NCI-H1436 treated with DMSO at 0.1 percent for 48 hours (cell line): ENCODE measurements around the gene PDGFRB.

Experiments
- DNase-seq: peaks from one replicate; lab custom pipeline; 2025; lab: John Stamatoyannopoulos, UW

PDGFRB gene

DNA sequence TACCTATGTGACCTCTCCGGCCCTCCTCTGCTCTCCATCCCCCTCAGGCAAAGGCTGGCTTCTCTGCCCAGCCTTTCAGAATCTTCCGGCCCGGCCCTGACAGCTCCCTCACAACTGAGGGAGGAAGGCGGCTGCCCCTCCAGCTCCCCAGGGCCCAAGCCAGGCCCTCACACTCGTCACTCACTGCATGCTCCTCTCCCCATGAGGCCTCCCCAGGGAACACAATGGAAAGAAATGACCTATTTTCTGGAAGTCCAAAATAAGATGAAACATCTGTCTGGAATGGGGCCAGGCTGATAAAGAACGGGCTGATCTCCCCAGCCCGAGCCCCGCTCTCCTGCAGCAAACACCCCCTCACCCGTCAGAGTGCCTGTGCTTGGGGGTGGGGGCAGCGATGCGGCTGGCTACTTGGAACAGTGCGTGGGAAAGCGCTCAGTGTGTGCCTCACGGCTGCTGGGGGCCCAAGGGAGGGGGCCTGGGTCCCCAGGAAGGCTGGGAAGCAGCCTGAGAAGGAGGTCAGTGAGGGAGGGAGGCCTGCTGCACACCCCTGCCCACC is 11.3 kb downstream of the PDGFRB start:
- DNase-seq, result no peak

DNA sequence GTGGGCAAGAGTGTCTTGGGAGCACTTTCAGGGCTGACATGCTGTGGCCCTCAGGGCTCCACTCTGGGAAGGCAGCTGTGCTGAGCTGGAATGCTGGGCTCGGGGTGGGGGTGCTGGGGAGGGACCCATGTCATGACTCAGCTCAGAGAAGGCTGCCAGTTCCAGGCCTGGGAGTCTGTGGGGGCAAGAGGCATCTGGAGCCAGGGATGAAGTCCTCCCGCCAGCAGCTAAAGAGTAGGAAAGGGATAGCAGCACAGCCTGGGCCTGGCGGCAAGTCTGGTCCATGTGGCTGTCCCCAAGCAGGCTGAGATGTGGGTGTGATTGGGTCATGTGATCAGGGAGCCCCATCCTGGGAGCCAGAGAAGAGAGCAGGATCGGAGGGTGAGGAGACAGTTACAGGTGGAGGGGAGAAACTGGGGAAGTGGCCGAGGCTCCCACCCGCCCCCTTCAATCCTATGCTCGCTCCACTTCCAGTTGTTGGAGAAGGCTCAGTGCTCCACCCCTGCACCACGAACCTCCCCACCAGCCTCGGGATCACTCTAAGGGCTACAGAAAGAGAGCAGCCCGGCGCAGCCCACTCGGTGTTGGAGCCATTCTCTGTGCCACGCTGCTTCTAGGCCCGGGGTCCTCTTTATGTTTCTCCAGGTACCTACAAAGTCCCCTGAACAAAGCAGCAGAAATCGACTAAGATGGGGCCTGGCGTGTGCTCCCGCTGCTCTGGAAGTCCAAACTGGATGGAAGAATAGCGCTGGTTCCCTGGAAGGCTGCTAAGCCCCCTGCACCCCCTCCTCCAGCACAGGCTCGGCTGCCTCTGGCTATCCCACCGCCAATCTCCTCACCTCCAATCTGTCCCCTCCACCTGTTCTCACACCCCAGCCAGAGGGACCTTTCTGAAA is 12.0 kb downstream of the PDGFRB start:
- no peak for DNase-seq

DNA sequence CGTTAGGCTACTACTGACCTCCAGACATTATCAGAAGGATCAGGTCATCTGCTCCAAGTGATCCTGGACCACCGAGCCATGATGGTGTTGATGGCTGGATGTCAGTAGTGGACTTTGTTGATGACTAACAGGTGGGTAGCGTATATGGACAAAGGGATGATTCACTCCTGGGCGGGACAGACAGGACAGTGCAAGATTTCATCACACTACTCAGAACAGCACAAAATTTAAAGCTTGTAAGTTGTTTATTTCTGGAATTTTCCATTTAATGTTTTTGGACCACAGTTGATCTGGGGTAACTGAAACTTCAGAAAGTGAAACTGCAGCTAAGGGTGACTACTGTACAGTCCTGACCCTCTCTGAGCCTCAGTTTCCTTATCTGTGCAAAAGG is 12.7 kb downstream of the PDGFRB start:
- no peak for DNase-seq

DNA sequence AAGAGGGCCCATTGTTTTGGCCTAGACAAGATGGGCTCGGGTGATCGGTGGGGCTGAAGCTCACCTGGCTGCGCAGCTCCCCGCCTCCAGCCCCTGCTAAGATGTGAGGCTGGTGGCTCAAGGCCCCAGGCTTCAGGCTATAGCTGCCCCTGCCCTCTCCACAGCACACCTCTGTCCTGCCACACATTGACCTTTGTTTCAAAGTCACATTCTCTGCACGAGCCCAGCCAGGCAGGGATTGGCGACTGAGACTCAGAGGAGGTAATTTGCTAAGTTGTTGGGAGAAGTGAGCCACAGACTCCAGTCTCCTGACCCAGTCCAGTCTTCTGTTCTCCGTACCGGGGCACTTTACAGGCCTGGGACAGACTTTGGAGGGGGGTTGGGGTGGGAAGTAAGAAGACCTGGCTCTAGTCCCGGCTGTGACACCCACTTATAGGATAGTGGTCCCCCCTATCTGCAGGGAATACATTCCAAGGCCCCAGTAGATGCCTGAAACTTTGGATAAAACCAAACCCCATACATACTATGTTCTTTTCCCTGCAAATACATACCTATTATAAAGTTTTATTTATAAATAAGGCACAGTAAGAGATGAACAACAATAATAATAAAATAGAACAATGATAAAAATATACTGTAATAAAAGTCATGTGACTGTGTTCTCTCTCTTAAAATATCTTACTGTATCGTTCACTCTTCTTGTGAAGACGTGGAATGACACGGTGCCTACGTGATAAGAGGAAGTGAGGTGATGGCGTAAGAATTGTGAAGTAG is 13.3 kb downstream of the PDGFRB start:
- DNase-seq, result no peak

DNA sequence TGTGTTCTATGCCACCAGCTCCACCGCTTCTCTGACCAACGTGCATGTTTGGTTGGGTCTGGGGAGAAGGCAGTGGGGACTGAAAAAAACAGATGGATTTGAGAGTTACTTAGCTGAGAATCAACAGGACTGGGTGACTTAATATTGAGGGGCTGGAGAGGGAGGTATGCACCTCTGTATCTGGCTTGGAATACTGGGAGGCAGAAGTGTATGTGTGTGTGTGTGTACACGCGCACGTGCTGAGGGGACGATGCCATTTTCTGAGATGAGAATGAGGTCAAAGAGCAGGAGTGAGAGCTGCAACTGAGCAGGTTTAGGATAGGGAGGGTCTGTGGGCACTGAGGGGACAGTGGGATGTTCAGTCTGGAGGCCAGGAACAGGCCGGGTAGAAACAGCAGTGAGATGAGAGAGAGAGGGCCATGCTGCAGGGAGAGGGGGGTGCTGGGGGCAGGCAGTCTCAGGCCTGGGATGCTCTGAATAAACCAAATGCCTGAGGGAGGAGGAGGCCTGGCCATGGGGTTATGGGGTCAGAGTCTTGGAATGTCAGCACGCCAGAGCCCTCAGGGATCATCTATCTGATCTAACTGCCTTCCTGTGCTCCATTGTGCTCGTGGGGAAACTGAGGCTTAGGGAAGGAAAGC is 14.0 kb downstream of the PDGFRB start:
- no peak for DNase-seq

DNA sequence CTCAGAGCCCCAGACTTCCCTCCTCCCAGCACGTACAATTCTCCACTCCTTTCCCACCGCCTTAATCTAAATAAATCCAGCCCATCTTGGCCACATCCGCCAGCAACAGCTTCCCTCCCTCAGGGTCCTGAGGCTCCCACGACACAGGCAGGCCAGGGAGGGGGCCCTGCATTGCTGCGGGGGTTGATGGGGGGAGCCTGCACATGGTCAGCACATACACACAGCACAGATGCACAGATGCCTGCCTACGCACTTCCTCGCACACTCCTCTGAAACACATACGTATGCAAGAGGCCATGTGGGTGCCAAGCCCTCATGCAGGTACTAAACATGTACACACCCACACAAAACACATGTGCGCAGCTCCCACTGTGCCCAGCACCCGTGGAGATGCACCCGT is 14.8 kb downstream of the PDGFRB start:
- DNase-seq, result no peak

DNA sequence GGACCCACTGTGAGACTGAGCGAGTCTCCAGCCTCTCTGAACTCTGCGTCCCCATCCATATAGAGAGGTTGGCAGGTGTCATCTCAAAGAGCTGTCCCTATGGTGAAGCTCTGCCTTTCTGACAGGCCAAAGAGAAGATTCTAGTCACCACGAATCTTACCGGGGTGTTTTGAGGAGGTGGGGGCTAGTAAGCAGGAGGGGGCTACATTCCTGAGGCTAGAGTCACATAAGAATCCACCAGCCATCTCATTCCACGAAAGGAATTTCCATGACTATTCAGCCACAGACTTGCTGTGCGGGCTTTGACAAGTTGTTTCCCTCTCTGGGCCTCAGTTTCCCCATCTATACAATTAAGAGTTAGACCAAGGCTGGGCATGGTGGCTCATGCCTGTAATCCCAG is 16.3 kb downstream of the PDGFRB start:
- no peak for DNase-seq

DNA sequence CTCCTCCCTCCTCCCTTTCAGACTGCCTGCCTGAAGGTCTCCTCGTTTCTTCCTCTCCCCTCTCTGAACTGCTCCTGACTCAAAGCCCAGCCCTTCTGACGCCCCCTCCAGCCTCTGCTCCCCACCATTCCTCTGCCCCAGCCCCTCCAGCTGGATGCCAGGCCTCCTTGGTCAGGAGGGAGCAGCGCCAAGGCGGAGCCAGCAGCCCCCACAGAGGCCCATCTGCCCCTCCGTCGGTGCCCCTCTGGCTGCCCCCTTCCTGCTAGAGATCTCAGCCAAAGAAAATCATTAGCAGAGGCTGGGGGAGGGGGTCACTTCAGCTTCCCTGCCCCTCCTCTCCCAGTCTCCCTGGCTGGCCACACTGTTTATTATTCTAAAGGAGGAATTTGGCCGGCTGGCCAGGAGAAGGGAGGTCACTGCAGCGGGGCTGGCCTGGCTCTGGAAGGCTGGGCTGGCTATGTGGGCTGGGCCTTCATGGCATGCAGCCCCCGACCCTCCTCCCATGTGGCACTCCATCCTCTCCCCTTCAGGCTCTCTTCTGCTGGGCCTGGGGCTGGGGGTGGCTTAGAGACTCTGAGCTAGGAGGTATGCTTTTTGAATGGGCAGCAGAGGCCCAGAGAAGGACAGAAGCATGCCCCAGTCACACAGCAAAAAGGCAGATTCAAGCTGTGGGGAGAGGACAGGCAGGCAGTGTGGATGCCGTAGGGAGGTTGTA is 16.9 kb downstream of the PDGFRB start:
- DNase-seq, result no peak

DNA sequence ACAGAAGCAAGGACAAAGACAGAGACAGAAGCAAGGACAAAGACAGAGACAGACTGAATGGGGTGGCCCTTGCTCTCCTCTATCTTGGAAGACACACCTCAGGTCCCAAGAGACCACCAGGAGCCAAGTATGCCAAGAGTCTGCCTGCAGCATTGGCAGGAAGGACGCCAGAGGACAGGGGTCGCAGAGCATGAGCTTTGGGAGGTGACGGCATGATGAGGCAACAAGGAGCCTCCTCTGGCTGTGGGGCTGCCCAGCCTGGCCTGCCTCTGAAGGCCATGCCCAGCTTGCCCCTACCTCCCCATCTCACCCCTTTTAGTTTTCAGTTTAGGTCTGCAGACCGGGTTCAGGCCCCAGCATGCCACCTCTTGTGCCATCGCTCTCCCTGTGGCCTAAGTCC is 17.6 kb downstream of the PDGFRB start:
- DNase-seq, result no peak

DNA sequence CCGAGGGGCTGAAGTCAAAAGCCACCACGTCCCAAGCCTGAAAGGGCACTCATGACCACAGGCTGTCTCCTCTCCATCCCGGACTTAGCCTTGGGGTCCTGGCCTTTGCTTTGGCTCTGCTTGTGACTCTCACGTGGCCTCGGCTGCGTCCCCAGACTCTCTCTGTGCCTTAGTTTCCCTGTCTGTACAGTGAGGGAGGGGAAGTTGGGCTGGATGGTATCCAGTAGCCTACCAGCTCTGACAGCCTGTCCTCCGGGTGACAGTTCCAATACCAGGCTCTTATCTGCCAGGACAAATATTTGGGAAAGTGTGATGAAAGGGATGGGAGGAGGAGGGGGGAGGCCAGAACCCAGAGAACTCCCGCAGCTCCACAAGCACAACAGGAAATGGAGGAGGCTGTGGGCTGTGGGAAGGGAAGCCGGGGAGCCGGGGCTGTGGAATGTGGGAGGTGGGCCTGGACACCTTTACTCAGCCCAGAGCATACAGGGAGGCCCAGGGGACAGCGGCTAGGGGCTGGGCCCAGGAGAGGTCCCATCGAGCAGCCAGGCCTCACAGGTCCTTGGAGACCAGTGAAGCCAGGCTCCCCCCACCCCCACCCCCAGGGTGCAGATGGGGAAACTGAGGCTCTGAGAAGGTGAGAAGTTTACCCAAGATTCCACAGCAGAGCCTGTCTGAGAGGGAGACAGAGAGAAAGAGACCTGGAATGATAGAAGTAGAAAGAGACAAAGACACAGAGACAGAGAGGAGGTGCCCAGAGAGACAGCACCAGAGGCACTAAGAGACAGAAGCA is 18.3 kb downstream of the PDGFRB start:
- DNase-seq, result no peak

DNA sequence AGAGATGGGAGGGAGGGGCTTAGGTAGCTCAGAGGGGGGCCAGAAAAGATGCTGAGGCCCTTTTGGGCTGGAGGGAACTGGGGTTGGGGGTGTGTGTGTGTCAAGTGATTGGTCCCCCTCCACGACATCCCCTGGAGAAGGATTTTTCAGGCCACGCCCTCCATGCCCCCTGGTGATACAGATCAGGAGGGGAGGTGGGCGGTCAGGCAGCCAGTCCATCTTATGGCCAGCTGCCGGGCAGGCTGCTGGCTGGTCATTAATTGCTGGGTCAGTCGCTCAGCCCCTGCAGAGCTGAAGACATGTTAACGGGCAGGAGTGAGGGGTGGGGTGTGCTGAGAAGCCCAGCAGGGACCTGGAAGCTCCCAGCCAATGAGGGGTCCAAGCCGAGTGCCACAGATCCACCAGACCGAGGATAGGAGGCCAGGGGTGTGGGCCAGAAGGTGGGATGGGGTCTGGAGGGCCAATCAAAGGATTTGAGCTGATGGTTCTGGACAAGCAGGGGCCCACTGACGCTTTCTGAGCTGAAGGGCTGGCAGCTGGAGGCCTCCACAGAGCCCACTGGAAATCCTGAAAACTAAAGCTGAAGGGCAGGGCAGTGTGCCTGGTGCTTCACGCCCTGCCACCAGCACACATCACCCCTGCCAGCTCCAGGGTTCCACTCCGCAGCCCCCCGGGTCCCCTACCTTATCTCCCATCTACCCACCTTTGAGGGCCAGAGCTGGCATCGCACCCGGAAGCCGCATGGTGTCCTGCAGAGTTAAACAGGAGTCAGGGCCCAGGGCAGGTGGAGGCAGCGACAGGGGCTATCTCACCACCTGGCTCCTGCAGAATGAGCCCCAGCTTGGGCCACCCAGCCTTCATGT is 19.1 kb downstream of the PDGFRB start:
- DNase-seq, result no peak

DNA sequence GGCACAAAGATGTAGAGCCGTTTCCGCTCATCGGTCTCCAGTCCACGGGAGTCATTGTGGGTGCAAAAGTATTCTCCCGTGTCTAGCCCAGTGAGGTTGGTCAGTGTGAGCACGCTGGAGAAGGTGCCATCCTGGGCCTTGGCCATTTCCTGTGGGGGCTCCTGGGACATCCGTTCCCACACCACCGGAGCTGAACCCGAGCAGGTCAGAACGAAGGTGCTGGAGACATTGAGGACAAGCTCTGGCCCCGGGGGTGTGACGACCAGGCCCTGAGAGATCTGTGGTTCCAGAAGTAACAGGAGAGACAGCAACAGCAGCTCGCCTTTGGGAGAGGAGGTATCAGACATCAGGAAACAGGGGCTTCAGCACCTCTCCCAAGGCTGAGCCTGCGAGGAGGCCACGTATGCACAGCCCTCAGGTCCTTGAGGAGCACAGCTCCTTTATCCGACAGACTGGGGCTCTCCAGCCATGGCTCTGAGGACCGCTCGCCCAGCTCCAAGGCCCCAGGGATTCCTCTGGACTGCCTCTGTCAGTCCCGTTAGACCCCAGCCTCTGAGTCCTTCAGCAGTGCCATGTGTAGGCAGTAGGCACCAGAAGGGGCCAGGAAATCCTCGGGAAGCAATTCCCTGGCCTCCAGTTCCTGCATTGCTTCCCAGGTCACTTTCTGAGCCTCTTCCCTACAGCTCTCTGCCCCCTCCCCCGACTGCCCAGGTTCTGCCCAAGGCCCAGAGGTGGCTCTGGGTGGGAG is 19.9 kb downstream of the PDGFRB start:
- no peak for DNase-seq

DNA sequence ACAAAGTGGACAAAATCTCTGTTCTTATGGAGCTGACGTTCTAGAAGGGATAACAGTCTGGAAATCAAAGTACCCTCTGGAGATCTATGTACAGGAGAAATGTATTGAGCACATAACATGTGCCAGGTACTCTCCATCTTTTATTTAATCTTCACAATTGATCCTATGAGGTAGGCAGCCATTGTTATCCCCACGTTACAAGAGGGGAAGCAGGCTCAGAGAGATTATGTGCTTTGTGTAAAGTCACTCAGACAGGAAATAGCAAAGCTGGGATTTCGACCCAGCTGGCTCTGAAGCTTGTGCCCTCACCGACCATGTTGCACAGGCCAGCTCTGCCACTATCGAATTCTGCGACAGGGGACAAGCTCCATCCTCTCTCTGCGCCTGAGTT is 21.5 kb downstream of the PDGFRB start:
- DNase-seq, result no peak

DNA sequence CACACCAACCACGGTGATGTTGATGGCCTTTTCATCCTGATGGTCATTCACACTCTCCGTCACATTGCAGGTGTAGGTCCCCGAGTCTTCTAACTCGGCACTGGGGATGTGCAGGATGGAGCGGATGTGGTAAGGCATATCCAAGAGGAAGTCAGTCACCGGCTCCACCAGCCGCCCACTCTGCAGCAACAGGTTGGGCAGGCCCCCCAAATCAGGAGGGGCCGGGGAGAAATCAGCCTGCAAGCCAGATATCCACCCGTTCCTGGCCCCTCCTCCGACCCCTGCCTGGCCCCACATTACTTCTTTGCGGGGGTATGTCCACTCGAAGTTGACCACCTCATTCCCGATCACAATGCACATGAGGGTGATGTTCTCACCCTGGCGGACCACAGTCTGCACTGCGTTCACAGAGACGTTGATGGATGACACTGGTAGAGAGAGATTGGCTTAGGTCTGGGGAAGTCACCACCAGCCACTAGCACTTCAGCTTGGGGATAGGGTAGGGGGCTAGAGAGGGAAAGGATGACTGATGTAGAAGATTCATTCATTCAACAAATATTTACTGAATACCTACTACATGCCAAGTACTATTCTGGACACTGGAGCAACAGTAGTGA is 22.0 kb downstream of the PDGFRB start:
- DNase-seq, result no peak

DNA sequence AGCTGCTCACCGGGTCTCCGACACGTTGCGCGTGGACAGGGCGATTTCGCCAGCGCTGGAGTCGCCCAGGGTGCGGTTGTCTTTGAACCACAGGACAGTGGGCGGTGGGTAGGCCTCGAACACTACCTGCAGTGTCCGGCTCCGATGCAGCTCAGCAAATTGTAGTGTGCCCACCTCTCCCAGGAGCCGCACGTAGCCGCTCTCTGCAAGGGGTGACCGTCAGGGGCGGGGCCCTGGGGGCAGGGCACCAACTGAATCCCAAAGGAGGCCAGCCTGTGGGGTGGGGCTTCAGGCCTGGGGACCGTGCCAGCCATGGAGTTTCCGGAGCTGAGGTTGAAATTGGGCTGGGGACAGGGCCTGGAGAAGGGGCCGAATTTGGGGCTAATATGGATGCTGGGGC is 22.9 kb downstream of the PDGFRB start:
- no peak for DNase-seq

DNA sequence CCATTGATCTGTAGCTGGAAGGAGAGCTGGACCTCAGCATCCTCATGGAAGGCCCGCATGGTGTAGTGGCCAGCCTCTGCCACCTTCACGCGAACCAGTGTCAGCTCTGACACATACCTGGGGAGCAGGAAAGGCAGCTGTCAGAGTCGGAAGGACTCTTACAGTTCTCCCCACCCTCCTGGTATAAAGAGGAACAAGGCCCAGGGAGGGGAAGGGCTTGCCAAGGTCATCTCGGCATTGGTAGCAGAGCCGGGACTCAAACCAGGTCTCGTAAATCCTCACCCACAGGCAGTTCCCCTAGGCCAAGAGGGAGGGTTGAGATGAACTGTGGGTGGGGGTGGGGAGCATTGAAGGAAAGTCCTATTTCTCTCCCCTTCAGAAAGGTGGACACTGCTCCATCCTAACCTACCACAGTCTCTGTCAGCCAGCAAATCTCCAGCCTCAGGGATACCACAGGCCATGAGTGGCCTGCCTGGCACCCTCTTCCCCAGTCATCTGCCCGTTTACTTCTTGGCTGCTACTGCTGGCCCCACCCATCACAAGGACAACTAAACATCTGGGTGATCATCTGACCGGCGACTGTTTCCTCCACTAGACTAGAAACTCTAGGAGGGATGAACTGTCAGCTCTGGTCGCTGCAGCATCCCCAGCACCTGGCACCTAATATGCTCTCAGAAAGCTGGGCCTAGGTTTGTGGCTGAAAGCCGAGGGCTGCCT is 23.5 kb downstream of the PDGFRB start:
- no peak for DNase-seq

DNA sequence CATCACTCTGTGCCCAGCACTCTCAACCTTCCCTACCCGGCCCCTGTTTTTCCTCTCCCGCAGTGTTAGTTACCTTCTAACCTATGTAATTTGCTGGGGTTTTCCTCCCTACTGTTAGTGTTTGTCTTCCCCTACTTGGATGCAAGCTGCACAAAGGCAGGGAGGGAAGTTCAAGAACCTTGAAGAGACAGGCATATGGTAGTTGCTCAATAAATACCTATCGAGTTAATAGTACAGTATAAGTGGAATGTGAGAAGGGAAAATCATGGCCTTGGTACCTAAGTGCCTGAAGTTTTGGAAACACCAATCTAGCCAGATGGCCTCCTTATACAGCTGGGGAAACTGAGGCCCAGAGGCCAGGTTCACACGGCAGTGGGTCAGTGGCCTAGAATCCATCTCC is 24.2 kb downstream of the PDGFRB start:
- DNase-seq, result no peak

DNA sequence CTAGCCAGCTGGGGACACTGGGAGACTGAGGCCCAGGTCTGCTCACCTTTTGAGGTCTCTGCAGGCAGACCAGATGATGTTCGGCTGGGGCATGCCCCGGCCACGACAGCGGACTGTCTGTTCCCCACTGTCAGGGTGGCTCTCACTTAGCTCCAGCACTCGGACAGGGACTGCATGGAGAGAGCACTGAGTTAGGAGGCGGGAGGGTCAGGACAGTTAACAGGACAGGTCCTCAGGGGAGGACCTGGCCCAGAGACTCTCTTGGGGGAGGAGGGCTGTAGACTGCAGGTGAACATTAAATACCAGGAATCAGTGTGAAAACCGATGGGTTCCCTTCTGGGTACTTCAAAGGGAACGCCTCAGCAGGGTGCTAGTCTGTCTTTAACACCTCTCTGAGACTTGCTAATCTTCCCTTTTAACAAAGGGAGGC is 25.1 kb downstream of the PDGFRB start:
- DNase-seq, result no peak
